Endothelial cell of umbilical vein (primary cell): ENCODE measurements around the gene OR5AS1. TPM values are rescaled to one million over a fixed set of nuclear protein-coding genes. Genes with fewer than 3 reads are reported as not detected.

ENCODE experiments used
- BruUV-seq: library from RNA; stranded (reverse); fragments of 400-500 nt; replicated peaks from 2 replicates; lab custom pipeline; 2021; lab: Mats Ljungman, UMichigan
- CTCF ChIA-PET: fragments of 300-600, 350-600 bp; sonication (Branson Sonifier 250); formaldehyde crosslinking; loops from one replicate; lab custom pipeline; 2021; ENCODE audit warnings: antibody characterized with exemption, inconsistent platforms; lab: Charles Lee
- POLR2A ChIA-PET: fragments of 300-600, 350-600 bp; sonication (Branson Sonifier 250); formaldehyde crosslinking; loops from one replicate; lab custom pipeline; 2021; ENCODE audit warnings: antibody characterized with exemption, inconsistent platforms; lab: Charles Lee
- DNase-seq: peaks from one replicate; pipeline ENCODE4 v3.0.0-alpha.2; 2011; ENCODE audit warnings: low read depth, low spot score
- FAIRE-seq: peaks from 2 replicates; lab custom pipeline; 2011; peaks lifted over from hg19 to GRCh38; lab: Jason Lieb, UNC
- H2AFZ ChIP-seq: 2 replicates; pipeline ENCODE4 v1.6.0; 2012; ENCODE audit warnings: low read depth, low read length, control low read depth, inconsistent platforms
- H3K27ac ChIP-seq: 2 replicates; pipeline ENCODE4 v1.5.1; 2011; ENCODE audit warnings: low read depth, mild to moderate bottlenecking, control low read depth, low read length, moderate library complexity; ENCODE audit not compliant: insufficient read depth
- H3K27me3 ChIP-seq, 2 experiments: 2 replicates each; pipeline versions ENCODE4 v1.6.0 to v1.6.1; 2011; ENCODE audit warnings: low read length in 2 of 2, mixed read lengths in 1 of 2; ENCODE audit not compliant: control insufficient read depth in 2 of 2, insufficient read depth in 2 of 2
- H3K36me3 ChIP-seq, 2 experiments: 2 replicates in 1 of 2; 3 replicates in 1 of 2; pipeline ENCODE4 v1.5.1; 2011; ENCODE audit warnings: low read length in 2 of 2, mild to moderate bottlenecking in 1 of 2, moderate library complexity in 1 of 2; ENCODE audit not compliant: control insufficient read depth in 2 of 2, insufficient read depth in 2 of 2; ENCODE audit errors: extremely low read depth in 1 of 2
- H3K4me1 ChIP-seq: 3 replicates; pipeline ENCODE4 v1.5.1; 2011; ENCODE audit warnings: mild to moderate bottlenecking, low read length; ENCODE audit not compliant: control insufficient read depth, insufficient read depth; ENCODE audit errors: extremely low read depth
- H3K4me2 ChIP-seq: 2 replicates; pipeline ENCODE4 v1.6.1; 2011; ENCODE audit warnings: low read length, control low read depth, mixed read lengths; ENCODE audit not compliant: insufficient read depth
- H3K4me3 ChIP-seq, 3 experiments: fragments of 200-600 bp in 1 of 3; sonication (generic), shearing (Covaris generic) in 1 of 3; replicated peaks in 1 of 3; 2 replicates each; pipeline ENCODE4 v1.5.1; 2011 to 2016; ENCODE audit warnings: control low read depth in 3 of 3, low read length in 3 of 3, mild to moderate bottlenecking in 2 of 3, inconsistent platforms in 1 of 3, low read depth in 1 of 3, moderate library complexity in 1 of 3; ENCODE audit not compliant: insufficient read depth in 1 of 3
- H3K79me2 ChIP-seq: 2 replicates; pipeline ENCODE4 v1.6.0; 2012; ENCODE audit warnings: low read length, inconsistent platforms; ENCODE audit not compliant: control insufficient read depth, insufficient read depth
- H3K9ac ChIP-seq: replicated peaks from 2 replicates; pipeline ENCODE3; 2011; ENCODE audit warnings: low read length, control low read depth; ENCODE audit not compliant: insufficient read depth; ENCODE audit errors: extremely low read depth
- H3K9me1 ChIP-seq: replicated peaks from 3 replicates; pipeline ENCODE4 v1.6.0; 2011; ENCODE audit warnings: mild to moderate bottlenecking, low read length; ENCODE audit not compliant: control insufficient read depth, insufficient read depth; ENCODE audit errors: extremely low read depth
- H3K9me3 ChIP-seq: replicated peaks from 2 replicates; pipeline ENCODE4 v1.5.1; 2012; ENCODE audit warnings: low read length, inconsistent platforms; ENCODE audit not compliant: control insufficient read depth, insufficient read depth
- H4K20me1 ChIP-seq: replicated peaks from 2 replicates; pipeline ENCODE3; 2011; ENCODE audit warnings: mild to moderate bottlenecking, low read length; ENCODE audit not compliant: control insufficient read depth, insufficient read depth; ENCODE audit errors: extremely low read depth
- CTCF ChIP-seq, 2 donors: IDR thresholded peaks; 1 replicate in 1 of 2; 2 replicates in 1 of 2; pipeline ENCODE4 v1.5.1; 2011; ENCODE audit warnings: low read length in 2 of 2, mild to moderate bottlenecking in 2 of 2, moderate library complexity in 2 of 2, control low read depth in 1 of 2, inconsistent platforms in 1 of 2, low read depth in 1 of 2; ENCODE audit not compliant: insufficient read depth in 1 of 2; ENCODE audit errors: extremely low read depth in 1 of 2
- EZH2 ChIP-seq: IDR thresholded peaks from 2 replicates; pipeline ENCODE4 v1.6.1; 2012; ENCODE audit warnings: borderline replicate concordance, low read depth, mild to moderate bottlenecking, moderate library complexity, low read length, inconsistent platforms; ENCODE audit not compliant: severe bottlenecking
- GATA2 ChIP-seq: IDR thresholded peaks from 2 replicates; pipeline ENCODE4 v1.7.0; 2011; ENCODE audit warnings: low read depth, mild to moderate bottlenecking, moderate library complexity, mixed read lengths, low read length; ENCODE audit not compliant: insufficient read length, insufficient read depth
- JUN ChIP-seq: IDR thresholded peaks from 2 replicates; pipeline ENCODE4 v1.6.1; 2011; ENCODE audit warnings: borderline replicate concordance, low read depth; ENCODE audit not compliant: insufficient read length, insufficient read depth
- MYC ChIP-seq: IDR thresholded peaks from one replicate; pipeline ENCODE4 v1.6.1; 2011; ENCODE audit warnings: mild to moderate bottlenecking, low read depth, low read length
- POLR2A ChIP-seq: IDR thresholded peaks from 2 replicates; pipeline ENCODE4 v1.6.1; 2012; ENCODE audit warnings: low read depth, mild to moderate bottlenecking, control low read depth, low read length
- POLR2AphosphoS5 ChIP-seq: IDR thresholded peaks from 2 replicates; pipeline ENCODE4 v1.6.1; 2012; ENCODE audit warnings: low read depth, mild to moderate bottlenecking, control low read depth, low read length, moderate library complexity; ENCODE audit not compliant: insufficient read depth
- dilution Hi-C: fragments of 300-500 bp; cut with MboI; formaldehyde crosslinking; loops from one replicate; pipeline ENCODE4 v1.15.0; 2019; ENCODE audit warnings: low sequenced_read_pairs; ENCODE audit not compliant: extremely low pct_ligation_motif_present
- intact Hi-C: fragments of 100-400 bp; cut with micrococcal nuclease; formaldehyde crosslinking; loops from one replicate; pipeline ENCODE4 v1.10.0; 2022
- polyA plus RNA-seq, 4 experiments: library from polyadenylated mRNA; depleted of rRNA in 3 of 4; stranded (reverse) in 3 of 4; unstranded in 1 of 4; fragments of >200 nt; gene quantifications; 2 replicates each; pipeline versions ENCODE4 v1.2.1 to v1.2.3, GENCODE V29; 2011 to 2012; ENCODE audit warnings: missing spikeins in 1 of 4
- total RNA-seq: library from RNA; stranded (reverse); gene quantifications from 2 replicates; pipeline ENCODE4 v1.2.3, GENCODE V29; 2021
- TF ChIP-seq, protein P1 (sequence below): IDR thresholded peaks from 2 replicates; pipeline ENCODE4 v1.6.1; 2011; ENCODE audit not compliant: insufficient read depth, insufficient read length

Gene OR5AS1
- total and polyA plus RNA-seq, 2 donors (not counting 3 experiments of a cell fraction or from before 2014, with no cell fraction given): not detected

GRCh38 chr11:56010716-56011115 is 16.7 kb upstream of the OR5AS1 start:
- Histone ChIP-seq H3K9me3 (peaks cover 3% of the 10 kb centered on the region), H3K4me1 (no peaks in the 10 kb centered on the region), H3K27me3 (no peaks in the 10 kb centered on the region), H3K79me2 (no peaks in the 10 kb centered on the region), H4K20me1 (no peaks in the 10 kb centered on the region), H3K9me1 (no peaks in the 10 kb centered on the region), H3K4me2 (no peak overlapping the region), H2AFZ (no peak overlapping the region), H3K36me3 (no peaks in the 10 kb centered on the region), H3K4me3 (no peak overlapping the region), H3K27ac (no peak overlapping the region), H3K9ac (no peak overlapping the region)
- no peak for DNase-seq
- POLR2A ChIA-PET: no interaction called here
- TF ChIP-seq POLR2AphosphoS5 (no peak), JUN (no peak), POLR2A (no peak), CTCF (IDR thresholded peaks at IDR 0.05; ENCODE audit: extremely low read depth in 1 of 2, insufficient read depth in 1 of 2, low read depth in 1 of 2, low read length in 2 of 2) (no peak), EZH2 (no peak), GATA2 (no peak), MYC (no peak)
- TF ChIP-seq, protein P1, sequence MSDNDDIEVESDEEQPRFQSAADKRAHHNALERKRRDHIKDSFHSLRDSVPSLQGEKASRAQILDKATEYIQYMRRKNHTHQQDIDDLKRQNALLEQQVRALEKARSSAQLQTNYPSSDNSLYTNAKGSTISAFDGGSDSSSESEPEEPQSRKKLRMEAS: no peak
- no TSS peak for BruUV-seq
- dilution Hi-C loops (no loop called here), intact Hi-C loops (no loop called here)
- FAIRE-seq: no peak
- CTCF ChIA-PET: no interaction called here
